Measurements from ENCODE around the gene TTC3. TPM values are rescaled to one million over a fixed set of nuclear protein-coding genes. Genes with fewer than 3 reads are reported as not detected.

Gene TTC3
- total and polyA plus RNA-seq, 10 of the 15 experiments (the other 5 are each of a cell fraction or from before 2014, with no cell fraction given): 23.1 to 94.9 (median 72.7) TPM

GRCh38 chr21:37128076-37128475, 55.0 kb downstream of the TTC3 start:
- no peaks in the 10 kb centered on the region for H3K27me3 ChIP-seq (replicated peaks in 1 of 2; ENCODE audit: control insufficient read depth in 2 of 2, insufficient read depth in 2 of 2, low read length in 1 of 2)
- no peak for ATAC-seq
- H3K79me2 ChIP-seq (ENCODE audit: control insufficient read depth, insufficient read depth, low read length): no peaks in the 10 kb centered on the region
- intact Hi-C loops (cut with micrococcal nuclease; ENCODE audit: unreplicated experiment) (no loop called here), in situ Hi-C loops (cut with MboI) (no loop called here)
- no peak overlapping the region for H2AFZ ChIP-seq (ENCODE audit: control insufficient read depth, low read depth, low read length)
- peaks cover 0 to 16% of the 10 kb centered on the region in 2 experiments; a peak in 2 of 4 replicates for H3K36me3 ChIP-seq (ENCODE audit: control insufficient read depth in 2 of 2, insufficient read depth in 2 of 2, low read length in 1 of 2)
- no peak overlapping the region for H3K9ac ChIP-seq (ENCODE audit: control insufficient read depth, insufficient read depth, low read length)
- ChIA-PET SMC1A (ENCODE audit: uncharacterized antibody, unreplicated experiment) (no interaction called here), RAD21 (ENCODE audit: unreplicated experiment) (no interaction called here), POLR2A (no interaction called here), CTCF (no interaction called here)
- H3K27ac ChIP-seq (ENCODE audit: control insufficient read depth, insufficient read depth): no peak overlapping the region
- no peak for DNase-seq (ENCODE audit: low read depth, low spot score)
- no peaks in the 10 kb centered on the region for H4K20me1 ChIP-seq (ENCODE audit: control insufficient read depth, insufficient read depth)
- no TSS peak for BruUV-seq (replicated peaks)
- FAIRE-seq: no peak
- H3K9me3 ChIP-seq (replicated peaks; ENCODE audit: control insufficient read depth, insufficient read depth, low read length): no peaks in the 10 kb centered on the region
- H3K4me2 ChIP-seq (ENCODE audit: control insufficient read depth, insufficient read depth): no peak overlapping the region
- no peaks in the 10 kb centered on the region for H3K4me1 ChIP-seq (ENCODE audit: control insufficient read depth, insufficient read depth, low read length)
- H3K4me3 ChIP-seq: no peak overlapping the region
- TF ChIP-seq, protein P1, sequence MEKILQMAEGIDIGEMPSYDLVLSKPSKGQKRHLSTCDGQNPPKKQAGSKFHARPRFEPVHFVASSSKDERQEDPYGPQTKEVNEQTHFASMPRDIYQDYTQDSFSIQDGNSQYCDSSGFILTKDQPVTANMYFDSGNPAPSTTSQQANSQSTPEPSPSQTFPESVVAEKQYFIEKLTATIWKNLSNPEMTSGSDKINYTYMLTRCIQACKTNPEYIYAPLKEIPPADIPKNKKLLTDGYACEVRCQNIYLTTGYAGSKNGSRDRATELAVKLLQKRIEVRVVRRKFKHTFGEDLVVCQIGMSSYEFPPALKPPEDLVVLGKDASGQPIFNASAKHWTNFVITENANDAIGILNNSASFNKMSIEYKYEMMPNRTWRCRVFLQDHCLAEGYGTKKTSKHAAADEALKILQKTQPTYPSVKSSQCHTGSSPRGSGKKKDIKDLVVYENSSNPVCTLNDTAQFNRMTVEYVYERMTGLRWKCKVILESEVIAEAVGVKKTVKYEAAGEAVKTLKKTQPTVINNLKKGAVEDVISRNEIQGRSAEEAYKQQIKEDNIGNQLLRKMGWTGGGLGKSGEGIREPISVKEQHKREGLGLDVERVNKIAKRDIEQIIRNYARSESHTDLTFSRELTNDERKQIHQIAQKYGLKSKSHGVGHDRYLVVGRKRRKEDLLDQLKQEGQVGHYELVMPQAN (conservative IDR thresholded peaks at IDR 0.05): no peak
- TF ChIP-seq POLR2A (IDR thresholded peaks at IDR 0.05; ENCODE audit: low read depth, low read length): no peak
- TF ChIP-seq, protein P2, sequence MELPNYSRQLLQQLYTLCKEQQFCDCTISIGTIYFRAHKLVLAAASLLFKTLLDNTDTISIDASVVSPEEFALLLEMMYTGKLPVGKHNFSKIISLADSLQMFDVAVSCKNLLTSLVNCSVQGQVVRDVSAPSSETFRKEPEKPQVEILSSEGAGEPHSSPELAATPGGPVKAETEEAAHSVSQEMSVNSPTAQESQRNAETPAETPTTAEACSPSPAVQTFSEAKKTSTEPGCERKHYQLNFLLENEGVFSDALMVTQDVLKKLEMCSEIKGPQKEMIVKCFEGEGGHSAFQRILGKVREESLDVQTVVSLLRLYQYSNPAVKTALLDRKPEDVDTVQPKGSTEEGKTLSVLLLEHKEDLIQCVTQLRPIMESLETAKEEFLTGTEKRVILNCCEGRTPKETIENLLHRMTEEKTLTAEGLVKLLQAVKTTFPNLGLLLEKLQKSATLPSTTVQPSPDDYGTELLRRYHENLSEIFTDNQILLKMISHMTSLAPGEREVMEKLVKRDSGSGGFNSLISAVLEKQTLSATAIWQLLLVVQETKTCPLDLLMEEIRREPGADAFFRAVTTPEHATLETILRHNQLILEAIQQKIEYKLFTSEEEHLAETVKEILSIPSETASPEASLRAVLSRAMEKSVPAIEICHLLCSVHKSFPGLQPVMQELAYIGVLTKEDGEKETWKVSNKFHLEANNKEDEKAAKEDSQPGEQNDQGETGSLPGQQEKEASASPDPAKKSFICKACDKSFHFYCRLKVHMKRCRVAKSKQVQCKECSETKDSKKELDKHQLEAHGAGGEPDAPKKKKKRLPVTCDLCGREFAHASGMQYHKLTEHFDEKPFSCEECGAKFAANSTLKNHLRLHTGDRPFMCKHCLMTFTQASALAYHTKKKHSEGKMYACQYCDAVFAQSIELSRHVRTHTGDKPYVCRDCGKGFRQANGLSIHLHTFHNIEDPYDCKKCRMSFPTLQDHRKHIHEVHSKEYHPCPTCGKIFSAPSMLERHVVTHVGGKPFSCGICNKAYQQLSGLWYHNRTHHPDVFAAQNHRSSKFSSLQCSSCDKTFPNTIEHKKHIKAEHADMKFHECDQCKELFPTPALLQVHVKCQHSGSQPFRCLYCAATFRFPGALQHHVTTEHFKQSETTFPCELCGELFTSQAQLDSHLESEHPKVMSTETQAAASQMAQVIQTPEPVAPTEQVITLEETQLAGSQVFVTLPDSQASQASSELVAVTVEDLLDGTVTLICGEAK (IDR thresholded peaks at IDR 0.05; ENCODE audit: borderline replicate concordance): no peak
- no peak for TF ChIP-seq SMAD5 (IDR thresholded peaks at IDR 0.05; ENCODE audit: low read depth)
- no peak for TF ChIP-seq FOXK2 (IDR thresholded peaks at IDR 0.05)
- TF ChIP-seq NFIC (IDR thresholded peaks at IDR 0.05; ENCODE audit: low read depth, low read length): no peak
- TF ChIP-seq, protein P3, sequence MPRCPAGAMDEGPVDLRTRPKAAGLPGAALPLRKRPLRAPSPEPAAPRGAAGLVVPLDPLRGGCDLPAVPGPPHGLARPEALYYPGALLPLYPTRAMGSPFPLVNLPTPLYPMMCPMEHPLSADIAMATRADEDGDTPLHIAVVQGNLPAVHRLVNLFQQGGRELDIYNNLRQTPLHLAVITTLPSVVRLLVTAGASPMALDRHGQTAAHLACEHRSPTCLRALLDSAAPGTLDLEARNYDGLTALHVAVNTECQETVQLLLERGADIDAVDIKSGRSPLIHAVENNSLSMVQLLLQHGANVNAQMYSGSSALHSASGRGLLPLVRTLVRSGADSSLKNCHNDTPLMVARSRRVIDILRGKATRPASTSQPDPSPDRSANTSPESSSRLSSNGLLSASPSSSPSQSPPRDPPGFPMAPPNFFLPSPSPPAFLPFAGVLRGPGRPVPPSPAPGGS (IDR thresholded peaks at IDR 0.05; ENCODE audit: borderline replicate concordance, insufficient read depth, low read depth, low read length, poor library complexity, severe bottlenecking): no peak
- TF ChIP-seq RCOR1 (conservative IDR thresholded peaks at IDR 0.05; ENCODE audit: low read depth, low read length): no peak
- no peak for TF ChIP-seq PML (IDR thresholded peaks at IDR 0.05; ENCODE audit: low read length)
- no peak for TF ChIP-seq CBX3 (IDR thresholded peaks at IDR 0.05; ENCODE audit: borderline replicate concordance, low read depth)
- TF ChIP-seq, protein P4, sequence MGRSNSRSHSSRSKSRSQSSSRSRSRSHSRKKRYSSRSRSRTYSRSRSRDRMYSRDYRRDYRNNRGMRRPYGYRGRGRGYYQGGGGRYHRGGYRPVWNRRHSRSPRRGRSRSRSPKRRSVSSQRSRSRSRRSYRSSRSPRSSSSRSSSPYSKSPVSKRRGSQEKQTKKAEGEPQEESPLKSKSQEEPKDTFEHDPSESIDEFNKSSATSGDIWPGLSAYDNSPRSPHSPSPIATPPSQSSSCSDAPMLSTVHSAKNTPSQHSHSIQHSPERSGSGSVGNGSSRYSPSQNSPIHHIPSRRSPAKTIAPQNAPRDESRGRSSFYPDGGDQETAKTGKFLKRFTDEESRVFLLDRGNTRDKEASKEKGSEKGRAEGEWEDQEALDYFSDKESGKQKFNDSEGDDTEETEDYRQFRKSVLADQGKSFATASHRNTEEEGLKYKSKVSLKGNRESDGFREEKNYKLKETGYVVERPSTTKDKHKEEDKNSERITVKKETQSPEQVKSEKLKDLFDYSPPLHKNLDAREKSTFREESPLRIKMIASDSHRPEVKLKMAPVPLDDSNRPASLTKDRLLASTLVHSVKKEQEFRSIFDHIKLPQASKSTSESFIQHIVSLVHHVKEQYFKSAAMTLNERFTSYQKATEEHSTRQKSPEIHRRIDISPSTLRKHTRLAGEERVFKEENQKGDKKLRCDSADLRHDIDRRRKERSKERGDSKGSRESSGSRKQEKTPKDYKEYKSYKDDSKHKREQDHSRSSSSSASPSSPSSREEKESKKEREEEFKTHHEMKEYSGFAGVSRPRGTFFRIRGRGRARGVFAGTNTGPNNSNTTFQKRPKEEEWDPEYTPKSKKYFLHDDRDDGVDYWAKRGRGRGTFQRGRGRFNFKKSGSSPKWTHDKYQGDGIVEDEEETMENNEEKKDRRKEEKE (IDR thresholded peaks at IDR 0.05): no peak
- no peak for TF ChIP-seq RAD51 (IDR thresholded peaks at IDR 0.05)
- TF ChIP-seq, protein P5, sequence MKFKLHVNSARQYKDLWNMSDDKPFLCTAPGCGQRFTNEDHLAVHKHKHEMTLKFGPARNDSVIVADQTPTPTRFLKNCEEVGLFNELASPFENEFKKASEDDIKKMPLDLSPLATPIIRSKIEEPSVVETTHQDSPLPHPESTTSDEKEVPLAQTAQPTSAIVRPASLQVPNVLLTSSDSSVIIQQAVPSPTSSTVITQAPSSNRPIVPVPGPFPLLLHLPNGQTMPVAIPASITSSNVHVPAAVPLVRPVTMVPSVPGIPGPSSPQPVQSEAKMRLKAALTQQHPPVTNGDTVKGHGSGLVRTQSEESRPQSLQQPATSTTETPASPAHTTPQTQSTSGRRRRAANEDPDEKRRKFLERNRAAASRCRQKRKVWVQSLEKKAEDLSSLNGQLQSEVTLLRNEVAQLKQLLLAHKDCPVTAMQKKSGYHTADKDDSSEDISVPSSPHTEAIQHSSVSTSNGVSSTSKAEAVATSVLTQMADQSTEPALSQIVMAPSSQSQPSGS (IDR thresholded peaks at IDR 0.05; ENCODE audit: low read length): no peak
- no peak for TF ChIP-seq MXI1 (IDR thresholded peaks at IDR 0.05; ENCODE audit: low read depth, low read length)

Data from GM12878 (cell line).